ENCODE results near the gene DIAPH2. TPM values are rescaled to one million over a fixed set of nuclear protein-coding genes. Genes with fewer than 3 reads are reported as not detected.

Gene DIAPH2
- total RNA-seq, 1 experiment from 2014 or later, result 10.4 TPM

- Histone ChIP-seq H3K27me3 (replicated peaks; ENCODE audit: insufficient read depth, low read depth, low read length, poor library complexity) (no peaks in the 10 kb centered on the region), H3K4me3 (ENCODE audit: low read depth, low read length, poor library complexity, severe bottlenecking) (no peak overlapping the region), H3K36me3 (ENCODE audit: insufficient read depth, low read length, poor library complexity, severe bottlenecking) (no peaks in the 10 kb centered on the region), H3K27ac (ENCODE audit: low read depth, low read length, poor library complexity, severe bottlenecking) (no peak overlapping the region), H3K9me3 (ENCODE audit: low read depth, low read length, poor library complexity, severe bottlenecking) (no peaks in the 10 kb centered on the region), H3K4me1 (ENCODE audit: insufficient read depth, low read length, poor library complexity, severe bottlenecking) (no peaks in the 10 kb centered on the region)
- intact Hi-C loops (cut with micrococcal nuclease; ENCODE audit: unreplicated experiment), result no loop called here
- ChIA-PET CTCF (no interaction called here), POLR2A (ENCODE audit: low non-redundant PET) (no interaction called here)
- no peak for DNase-seq (ENCODE audit: low spot score)
- no TSS peak for BruUV-seq (replicated peaks)
- TF ChIP-seq CTCF (conservative IDR thresholded peaks at IDR 0.05; ENCODE audit: low read depth, low read length) (no peak), EZH2 (IDR thresholded peaks at IDR 0.05; ENCODE audit: borderline replicate concordance, low read depth, low read length, poor library complexity, severe bottlenecking) (no peak)
These were observed 648.3 kb downstream of the DIAPH2 start for GRCh38 chrX:97332963-97333362.

GRCh38 chrX:97334850-97335249 is 650.2 kb downstream of the DIAPH2 start:
- H3K27ac ChIP-seq (ENCODE audit: low read depth, low read length, poor library complexity, severe bottlenecking), result no peak overlapping the region

GRCh38 chrX:97344724-97345123 is 660.1 kb downstream of the DIAPH2 start:
- Histone ChIP-seq H3K36me3 (ENCODE audit: insufficient read depth, low read length, poor library complexity, severe bottlenecking) (no peaks in the 10 kb centered on the region), H3K4me1 (ENCODE audit: insufficient read depth, low read length, poor library complexity, severe bottlenecking) (no peaks in the 10 kb centered on the region), H3K9me3 (ENCODE audit: low read depth, low read length, poor library complexity, severe bottlenecking) (no peaks in the 10 kb centered on the region), H3K4me3 (ENCODE audit: low read depth, low read length, poor library complexity, severe bottlenecking) (no peak overlapping the region), H3K27ac (ENCODE audit: low read depth, low read length, poor library complexity, severe bottlenecking) (no peak overlapping the region), H3K27me3 (replicated peaks; ENCODE audit: insufficient read depth, low read depth, low read length, poor library complexity) (peaks cover 4% of the 10 kb centered on the region)
- BruUV-seq (replicated peaks), result no TSS peak
- CTCF ChIA-PET, result no interaction called here
- TF ChIP-seq EZH2 (IDR thresholded peaks at IDR 0.05; ENCODE audit: borderline replicate concordance, low read depth, low read length, poor library complexity, severe bottlenecking) (no peak), CTCF (conservative IDR thresholded peaks at IDR 0.05; ENCODE audit: low read depth, low read length) (no peak)
- no peak for DNase-seq (ENCODE audit: low spot score)
- POLR2A ChIA-PET (ENCODE audit: low non-redundant PET), result no interaction called here
- intact Hi-C loops (cut with micrococcal nuclease; ENCODE audit: unreplicated experiment), result no loop called here

More at GRCh38 chrX:97334850-97335249, 650.2 kb downstream of the DIAPH2 start:
- TF ChIP-seq EZH2 (IDR thresholded peaks at IDR 0.05; ENCODE audit: borderline replicate concordance, low read depth, low read length, poor library complexity, severe bottlenecking) (no peak), CTCF (conservative IDR thresholded peaks at IDR 0.05; ENCODE audit: low read depth, low read length) (no peak)
- Histone ChIP-seq H3K4me1 (ENCODE audit: insufficient read depth, low read length, poor library complexity, severe bottlenecking) (no peaks in the 10 kb centered on the region), H3K27me3 (replicated peaks; ENCODE audit: insufficient read depth, low read depth, low read length, poor library complexity) (no peaks in the 10 kb centered on the region), H3K4me3 (ENCODE audit: low read depth, low read length, poor library complexity, severe bottlenecking) (no peak overlapping the region), H3K36me3 (ENCODE audit: insufficient read depth, low read length, poor library complexity, severe bottlenecking) (no peaks in the 10 kb centered on the region), H3K9me3 (ENCODE audit: low read depth, low read length, poor library complexity, severe bottlenecking) (no peaks in the 10 kb centered on the region)
- BruUV-seq (replicated peaks), result no TSS peak
- DNase-seq (ENCODE audit: low spot score), result no peak
- CTCF ChIA-PET, result no interaction called here
- POLR2A ChIA-PET (ENCODE audit: low non-redundant PET), result no interaction called here
- intact Hi-C loops (cut with micrococcal nuclease; ENCODE audit: unreplicated experiment), result no loop called here
